Ecto neural progenitor cell (in vitro differentiated cells): Measurements from ENCODE around the gene C6orf132.

ENCODE experiments used
- DNase-seq: peaks from one replicate; pipeline ENCODE4 v3.0.0-alpha.2; 2018; ENCODE audit warnings: low spot score

The C6orf132 gene

DNA sequence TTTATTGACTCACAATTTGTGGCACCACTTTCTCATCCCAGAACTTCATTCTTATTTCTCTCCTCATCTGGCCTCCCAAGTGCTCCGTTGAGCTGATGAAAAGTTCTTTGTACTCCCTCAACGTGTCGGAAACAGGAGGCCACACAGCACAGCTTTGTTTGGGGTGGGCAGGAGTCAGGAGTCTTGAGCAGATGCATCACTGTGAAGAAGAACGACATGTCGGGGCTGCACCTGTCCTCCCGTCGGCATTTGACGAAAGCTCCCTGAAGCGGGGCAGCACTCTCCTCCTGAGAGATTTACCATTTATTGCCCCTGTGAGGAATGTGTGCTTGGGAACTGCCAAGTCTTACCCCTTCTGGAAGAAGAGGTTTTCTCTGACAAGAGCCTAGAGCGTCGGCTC is 64.0 kb downstream of the C6orf132 start:
- DNase-seq: no peak

DNA sequence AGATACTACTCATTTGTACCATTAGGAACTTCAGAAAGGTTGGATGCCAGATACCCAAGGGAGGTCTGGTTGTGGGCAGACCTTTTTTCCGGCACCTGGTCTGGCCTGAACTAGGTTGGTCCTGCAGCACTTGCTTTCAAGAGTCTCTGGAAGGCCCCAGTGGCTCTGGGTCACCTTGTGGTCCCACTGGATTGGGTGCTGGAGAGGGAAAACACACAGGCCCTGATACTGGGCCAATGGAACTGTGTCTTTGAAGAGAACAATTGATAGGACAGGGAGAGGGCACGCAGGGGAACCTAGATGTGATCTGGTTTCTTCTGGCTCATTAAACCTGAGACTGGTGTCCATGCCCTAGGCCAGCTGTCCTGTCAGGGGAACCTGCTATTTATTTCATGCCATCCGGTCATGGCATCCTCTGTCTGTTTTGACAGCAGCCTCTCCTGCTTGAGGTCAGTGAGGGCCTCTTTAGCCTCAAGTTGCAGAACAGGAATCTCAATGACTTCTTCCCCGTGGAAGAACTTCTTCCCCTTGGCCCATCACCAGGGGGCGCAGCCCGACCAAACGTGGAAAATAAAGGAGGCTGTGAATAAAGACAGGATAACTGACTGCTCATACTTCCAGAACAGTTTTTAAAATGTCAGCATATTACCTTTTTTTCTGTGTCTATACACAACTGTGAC is 67.1 kb downstream of the C6orf132 start:
- peak; percentile 81 for DNase-seq

DNA sequence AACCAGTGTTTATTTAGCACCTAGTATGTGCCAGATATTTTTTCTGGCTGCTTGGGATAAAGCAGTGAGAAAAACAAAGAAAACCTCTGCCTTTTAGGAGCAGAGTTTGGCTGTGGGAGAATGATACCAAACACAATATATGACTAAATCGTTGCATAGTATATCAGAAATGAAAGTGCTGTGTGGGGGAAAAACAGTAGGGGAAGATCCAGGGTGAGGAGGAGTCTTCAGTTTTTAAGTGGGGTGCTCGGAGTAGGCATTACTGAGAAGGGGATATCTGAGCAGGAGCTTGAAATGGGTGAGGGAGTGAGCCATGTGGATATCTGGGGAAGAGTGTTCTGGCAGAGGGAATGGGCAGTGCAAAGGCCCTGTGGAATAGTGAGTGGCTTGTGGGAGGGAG is 69.1 kb downstream of the C6orf132 start:
- DNase-seq: no peak

DNA sequence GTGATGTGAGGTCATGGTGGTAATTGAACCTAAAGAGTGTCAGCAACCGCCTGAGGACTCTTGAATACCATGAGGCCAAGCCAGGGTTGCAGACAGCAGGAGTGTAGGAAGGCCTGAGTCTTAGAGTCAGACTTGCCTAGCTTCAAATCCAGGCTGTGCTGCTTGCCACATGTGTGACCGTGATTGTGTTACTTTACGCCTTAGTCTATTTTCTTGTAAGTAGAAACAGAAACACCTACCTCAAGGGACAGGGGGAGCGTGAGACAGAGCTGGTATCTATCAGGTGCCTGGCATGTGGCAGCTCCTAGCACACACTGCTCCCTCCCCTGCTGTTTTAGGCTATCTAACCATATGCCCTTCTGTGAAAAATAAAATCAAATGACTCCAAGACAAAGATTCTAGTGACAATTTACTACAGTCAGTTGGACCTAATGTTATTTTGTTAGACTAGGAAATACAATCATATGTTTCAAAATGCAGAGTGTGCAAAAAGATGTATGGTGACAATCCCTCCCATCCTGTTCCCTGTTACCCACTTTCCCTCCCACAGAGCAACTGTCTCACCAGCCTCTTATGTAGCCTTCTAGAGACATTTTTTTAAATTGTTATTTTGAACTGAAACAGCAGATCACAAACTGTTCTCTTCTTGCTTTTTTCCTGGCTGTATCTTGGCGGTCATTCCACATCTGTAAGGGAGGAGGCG is 70.4 kb downstream of the C6orf132 start:
- DNase-seq: no peak

DNA sequence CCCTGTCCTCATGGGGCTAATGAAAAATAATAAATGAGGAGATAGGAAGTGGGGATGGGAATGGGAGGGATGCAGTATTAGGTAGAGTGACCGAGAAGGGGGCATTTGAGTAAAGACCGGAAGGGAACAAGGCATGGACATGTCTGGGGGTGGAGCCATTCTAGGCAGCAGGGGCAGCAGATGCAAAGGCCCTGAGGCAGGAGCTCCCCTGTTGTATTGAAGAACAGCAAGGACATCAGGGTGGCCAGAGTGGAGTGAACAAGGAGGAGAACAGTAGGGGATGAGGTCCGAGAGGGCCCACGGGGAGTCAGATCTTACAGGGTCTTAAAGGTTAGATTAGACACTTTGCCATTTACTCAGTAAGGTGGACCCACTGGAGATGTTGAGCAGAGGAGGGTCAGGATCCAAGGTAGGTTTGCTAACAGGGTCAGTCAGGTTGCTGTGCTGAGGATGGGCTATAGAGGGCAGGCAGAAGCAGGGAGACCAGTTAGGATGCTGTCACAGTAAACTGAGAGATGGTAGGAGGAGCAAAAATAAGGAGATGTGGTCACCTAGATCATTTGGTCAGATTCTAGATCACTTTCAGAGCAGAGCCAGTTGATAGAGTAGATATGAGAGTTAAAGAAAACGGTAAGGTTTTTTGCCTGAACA is 73.4 kb downstream of the C6orf132 start:
- DNase-seq: no peak

DNA sequence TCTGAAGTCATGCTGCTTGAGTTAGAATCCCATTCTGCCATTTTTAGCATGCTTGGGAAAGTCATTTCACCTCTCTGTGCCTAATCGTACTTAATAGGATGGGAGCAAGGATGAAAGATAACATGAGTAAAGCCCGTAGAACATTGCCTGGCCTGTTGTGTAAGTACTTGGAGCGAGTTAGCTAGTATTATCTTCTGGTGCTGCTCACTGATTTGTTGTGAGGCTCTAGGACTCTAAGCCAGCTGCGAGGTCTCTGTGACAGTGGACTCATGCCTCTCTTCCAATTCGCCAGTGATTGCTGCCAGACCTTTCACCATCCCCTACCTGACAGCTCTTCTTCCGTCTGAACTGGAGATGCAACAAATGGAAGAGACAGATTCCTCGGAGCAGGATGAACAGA is 74.2 kb downstream of the C6orf132 start:
- no peak for DNase-seq

DNA sequence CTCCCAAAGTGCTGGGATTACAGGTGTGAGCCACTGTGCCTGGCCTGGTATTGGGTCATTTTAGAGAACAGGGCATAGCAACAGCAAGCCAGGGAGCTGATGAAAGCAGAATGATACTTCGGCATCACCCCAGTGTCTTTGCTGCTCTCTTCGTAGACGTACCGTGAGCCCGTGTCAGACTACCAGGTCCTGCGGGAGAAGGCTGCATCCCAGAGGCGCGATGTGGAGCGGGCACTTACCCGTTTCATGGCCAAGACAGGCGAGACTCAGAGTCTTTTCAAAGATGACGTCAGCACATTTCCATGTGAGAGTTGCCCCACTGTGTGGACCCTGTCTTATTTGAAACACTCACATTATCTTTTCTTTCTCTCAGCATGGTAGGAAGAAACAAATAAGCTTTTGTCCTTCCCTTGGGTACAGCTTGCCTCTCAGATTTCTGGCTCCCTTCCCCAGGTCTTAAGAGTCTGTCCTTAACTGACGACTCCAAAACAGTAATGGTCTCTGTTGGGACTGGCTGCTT is 76.2 kb downstream of the C6orf132 start:
- DNase-seq: no peak

DNA sequence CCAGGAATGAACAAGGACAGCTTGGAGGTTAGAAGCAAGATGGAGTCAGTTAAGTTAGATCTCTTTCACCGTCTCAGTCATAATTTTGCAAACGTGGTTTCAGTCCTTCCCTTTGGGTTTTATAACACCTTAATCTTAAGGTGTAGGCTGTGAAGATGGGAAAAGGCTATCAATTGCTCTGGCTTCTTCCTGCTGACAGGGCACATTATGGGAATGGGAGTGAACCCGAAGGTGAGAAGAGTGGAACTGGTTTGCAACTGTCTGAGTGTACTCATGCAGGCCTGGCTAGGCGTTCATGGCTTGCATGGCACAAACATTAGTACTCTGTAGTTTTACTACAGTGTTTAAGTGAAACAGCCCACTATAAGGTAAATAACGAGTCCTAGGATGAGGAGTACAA is 82.7 kb downstream of the C6orf132 start:
- no peak for DNase-seq

DNA sequence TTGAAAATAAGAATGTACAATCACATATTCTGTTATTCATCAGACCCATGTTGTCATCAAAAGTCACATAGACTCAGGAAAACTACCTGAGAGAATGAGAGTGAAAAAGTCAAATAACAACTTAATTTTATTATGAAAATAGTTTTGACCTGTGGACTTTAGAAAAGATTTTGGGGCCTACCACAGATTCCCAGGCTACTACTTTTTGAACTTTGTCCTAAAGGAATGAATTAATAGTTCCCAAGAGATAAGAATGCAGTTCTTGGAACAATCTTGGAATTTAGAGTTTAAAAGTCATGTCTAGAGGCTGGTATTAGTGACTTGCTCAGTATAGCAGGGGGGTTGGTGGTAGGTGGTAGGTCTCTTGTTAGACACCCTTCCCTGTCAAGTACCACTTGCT is 88.8 kb downstream of the C6orf132 start:
- no peak for DNase-seq

DNA sequence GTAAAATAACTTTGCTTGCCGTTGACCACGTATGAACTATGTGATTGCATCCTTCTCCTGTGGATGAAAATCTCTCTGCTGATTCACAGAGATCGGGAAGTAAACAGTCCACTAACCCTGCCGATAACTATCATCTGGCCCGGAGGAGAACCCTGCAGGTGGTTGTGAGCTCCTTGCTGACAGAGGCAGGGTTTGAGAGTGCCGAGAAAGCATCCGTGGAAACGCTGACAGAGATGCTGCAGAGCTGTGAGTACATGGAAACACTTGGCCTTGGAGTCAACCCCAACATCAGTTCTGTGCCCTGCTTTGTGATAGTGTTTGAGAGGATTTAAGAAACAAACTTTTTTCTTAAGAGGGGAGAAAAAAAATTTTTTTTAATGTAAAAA is 91.2 kb downstream of the C6orf132 start:
- DNase-seq: no peak
